Measurements from ENCODE around the gene RTEL1.
A peak's percentile ranks its signal among the peaks of the same experiment; 100 is the strongest.
"Not testable (repeated sequence)": the region's sequence is repeated elsewhere in the genome, so short reads cannot be mapped to it uniquely, and the experiment has no call there.

The RTEL1 gene

GRCh38 chr20:63628246-63628975, 29.7 kb upstream of the RTEL1 start:
- DNase-seq, result peak; percentile 84

- not testable (repeated sequence) for DNase-seq
Observed at GRCh38 chr20:63630956-63631355, 27.2 kb upstream of the RTEL1 start.

- DNase-seq, result not testable (repeated sequence)
Observed at GRCh38 chr20:63631426-63631825, 26.7 kb upstream of the RTEL1 start.

- no peak for DNase-seq
Observed at GRCh38 chr20:63633732-63634131, 24.4 kb upstream of the RTEL1 start.

GRCh38 chr20:63635431-63636141, 22.5 kb upstream of the RTEL1 start:
- no peak for DNase-seq

- no peak for DNase-seq
Observed at GRCh38 chr20:63636752-63637628, 21.1 kb upstream of the RTEL1 start.

- DNase-seq, result no peak
Observed at GRCh38 chr20:63639093-63639975, 18.8 kb upstream of the RTEL1 start.

GRCh38 chr20:63640086-63640485, 18.0 kb upstream of the RTEL1 start:
- DNase-seq, result no peak

- DNase-seq, result not testable (repeated sequence)
Observed at GRCh38 chr20:63640686-63641085, 17.4 kb upstream of the RTEL1 start.

- DNase-seq, result no peak
Observed at GRCh38 chr20:63641146-63641791, 16.8 kb upstream of the RTEL1 start.

- peak; percentile 91 for DNase-seq
Observed at GRCh38 chr20:63641792-63642523, 16.2 kb upstream of the RTEL1 start.

- DNase-seq, result no peak
Observed at GRCh38 chr20:63642527-63643247, 15.4 kb upstream of the RTEL1 start.

- no peak for DNase-seq
Observed at GRCh38 chr20:63643499-63643898, 14.6 kb upstream of the RTEL1 start.

GRCh38 chr20:63643946-63644345, 14.2 kb upstream of the RTEL1 start:
- DNase-seq, result no peak

GRCh38 chr20:63645218-63645617, 12.9 kb upstream of the RTEL1 start:
- no peak for DNase-seq

GRCh38 chr20:63648190-63648589, 9.9 kb upstream of the RTEL1 start:
- no peak for DNase-seq

GRCh38 chr20:63648895-63649589, 9.1 kb upstream of the RTEL1 start:
- no peak for DNase-seq

- DNase-seq, result not testable (repeated sequence)
Observed at GRCh38 chr20:63650486-63650885, 7.6 kb upstream of the RTEL1 start.

- DNase-seq, result no peak
Observed at GRCh38 chr20:63651942-63652191, 6.2 kb upstream of the RTEL1 start.

Measured in NCI-H2029 (cell line).